HG03095 (cell line): Measurements from ENCODE around the gene GPC5.

ENCODE experiments used
- ATAC-seq: cut with Tn5 transposase; IDR thresholded peaks from one replicate; pipeline ENCODE4 v1.9.1; 2021; ENCODE audit warnings: moderate library complexity; ENCODE audit not compliant: unreplicated experiment

GPC5 gene

DNA sequence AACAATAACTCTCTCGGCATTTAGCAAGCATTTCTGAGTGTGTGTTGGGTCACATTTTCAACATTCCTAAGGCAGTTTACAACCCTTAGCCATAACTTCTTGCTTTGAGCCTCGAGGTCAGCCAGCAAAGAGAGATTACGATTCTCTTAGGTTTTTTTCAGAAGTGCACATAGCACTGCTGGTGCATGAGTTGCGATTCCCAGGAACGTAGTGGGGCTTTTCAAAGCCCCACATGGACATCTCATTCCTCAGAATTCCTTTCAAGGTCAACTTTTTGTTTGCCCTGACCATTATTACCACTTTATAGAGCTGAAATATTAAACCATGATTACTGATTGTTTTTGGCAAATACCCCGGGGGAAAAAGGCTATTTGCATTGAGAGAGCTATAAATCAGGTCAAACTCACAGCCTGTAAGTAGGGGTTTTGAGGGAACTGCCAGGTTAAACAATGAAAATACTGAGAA is 705.3 kb downstream of the GPC5 start:
- ATAC-seq: no peak

DNA sequence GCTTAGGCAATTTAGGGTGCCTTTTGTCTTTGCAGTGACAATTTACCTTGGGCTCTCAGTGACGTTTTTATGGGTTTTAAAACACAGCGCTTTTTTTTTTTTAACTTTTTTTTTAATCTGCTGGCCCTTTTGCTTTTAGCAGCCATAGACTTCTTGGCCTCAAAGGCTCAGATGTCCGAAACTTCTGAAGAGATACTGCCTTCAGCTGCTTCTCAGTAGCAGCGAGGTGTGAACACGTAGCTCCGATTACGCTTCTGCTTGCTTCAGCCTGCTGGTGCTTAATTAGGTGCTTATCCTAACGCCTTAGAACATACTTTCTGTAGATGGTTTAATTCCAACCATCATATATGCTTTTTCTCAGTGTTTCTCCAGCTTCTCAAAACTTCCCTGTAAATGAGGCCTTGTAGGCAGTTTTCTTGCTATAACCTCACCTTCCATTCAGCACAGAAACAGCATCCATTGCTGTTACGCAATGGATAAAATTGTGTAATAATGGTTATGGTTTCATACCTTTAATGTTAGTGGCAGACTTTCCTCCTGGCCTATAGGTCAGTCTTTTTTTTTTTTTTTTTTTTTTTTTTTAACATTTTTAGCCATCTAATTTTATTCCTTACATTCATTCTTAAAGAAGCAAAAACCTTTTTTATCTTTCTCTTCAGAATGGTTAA is 723.9 kb downstream of the GPC5 start:
- no peak for ATAC-seq

DNA sequence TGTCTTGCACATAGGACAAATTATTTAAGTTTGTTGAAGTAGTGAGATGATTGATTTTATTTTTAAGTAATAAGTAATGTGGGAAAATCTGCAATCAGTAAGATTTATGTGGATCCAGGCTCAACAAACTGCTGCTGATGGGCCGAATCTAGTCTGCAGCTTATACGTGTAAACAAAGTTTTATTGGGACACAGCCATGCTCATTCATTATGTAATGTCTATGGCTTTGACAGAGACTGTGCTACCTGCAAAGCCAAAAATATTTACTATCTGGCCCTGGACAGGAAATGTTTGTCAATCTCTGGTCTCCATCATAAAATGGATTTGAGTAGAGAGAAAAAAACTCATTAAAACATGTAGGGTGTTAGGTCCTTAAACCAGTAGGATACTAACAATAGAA is 728.0 kb downstream of the GPC5 start:
- ATAC-seq: no peak

DNA sequence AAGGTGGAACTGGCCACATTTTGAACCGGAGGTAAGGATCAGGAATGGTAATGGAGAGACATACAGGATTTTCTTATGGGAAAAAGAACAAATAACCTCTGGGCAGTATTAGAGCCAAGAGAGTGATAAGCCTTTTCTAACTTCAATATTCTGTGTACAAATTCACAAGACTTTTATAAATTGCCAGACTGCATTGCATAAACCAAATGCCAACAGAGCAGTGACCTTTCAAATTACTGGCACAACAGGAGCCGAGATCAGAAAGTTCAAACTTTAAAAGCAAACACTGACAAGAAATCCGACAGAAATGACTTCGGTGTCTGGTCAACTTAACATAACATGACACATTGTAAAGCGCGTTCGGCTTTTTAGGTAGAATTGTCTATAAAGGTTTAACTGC is 737.1 kb downstream of the GPC5 start:
- ATAC-seq: no peak

DNA sequence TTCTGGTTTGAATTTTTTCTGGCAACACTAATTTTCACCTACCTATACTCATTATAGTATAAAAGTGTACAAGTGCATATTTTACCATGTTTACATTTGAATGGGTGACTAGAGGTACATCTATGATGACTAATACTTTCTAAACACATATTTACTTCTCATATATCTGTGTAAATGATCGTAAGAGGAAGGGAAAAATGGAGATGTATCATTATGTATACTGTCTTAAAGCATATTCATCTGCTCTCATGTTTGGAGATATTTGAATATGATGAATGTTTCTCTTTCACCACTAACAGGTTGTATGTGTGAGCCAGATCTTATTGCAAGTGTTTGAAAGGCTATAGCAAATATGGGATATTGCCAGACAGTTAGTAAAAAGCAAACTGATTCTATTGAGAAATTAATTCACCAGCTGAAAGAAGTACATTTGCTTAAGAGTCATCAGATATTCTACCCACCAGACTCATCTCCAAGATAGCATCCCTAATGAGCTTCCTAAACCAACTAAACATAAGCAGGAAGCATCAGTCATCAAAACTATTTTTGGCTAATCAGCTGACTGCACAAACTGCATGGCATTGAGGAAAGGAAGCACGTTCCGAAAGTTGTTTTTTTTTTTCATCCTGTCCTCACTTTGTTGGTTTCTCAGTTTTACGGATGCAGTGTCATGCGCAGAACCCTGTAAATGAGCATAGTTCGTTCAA is 738.2 kb downstream of the GPC5 start:
- ATAC-seq: no peak

DNA sequence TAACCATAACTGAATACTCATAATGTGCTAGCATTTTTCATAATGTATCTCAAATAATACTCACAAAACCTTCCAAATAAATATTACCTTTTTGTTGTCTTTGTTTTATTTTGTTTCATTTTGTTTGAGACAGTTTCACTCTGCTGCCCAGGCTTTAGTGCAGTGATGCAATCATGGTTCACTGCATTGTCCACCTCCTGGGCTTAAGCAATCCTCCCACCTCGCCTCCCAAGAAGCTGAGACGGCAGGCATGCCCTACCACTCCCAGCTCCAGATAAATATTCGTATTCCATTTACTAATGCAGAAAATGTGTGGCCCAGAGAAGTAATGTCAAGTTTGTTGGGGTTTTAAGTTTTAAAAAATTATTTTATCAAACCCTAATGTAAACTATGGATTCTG is 739.1 kb downstream of the GPC5 start:
- no peak for ATAC-seq

DNA sequence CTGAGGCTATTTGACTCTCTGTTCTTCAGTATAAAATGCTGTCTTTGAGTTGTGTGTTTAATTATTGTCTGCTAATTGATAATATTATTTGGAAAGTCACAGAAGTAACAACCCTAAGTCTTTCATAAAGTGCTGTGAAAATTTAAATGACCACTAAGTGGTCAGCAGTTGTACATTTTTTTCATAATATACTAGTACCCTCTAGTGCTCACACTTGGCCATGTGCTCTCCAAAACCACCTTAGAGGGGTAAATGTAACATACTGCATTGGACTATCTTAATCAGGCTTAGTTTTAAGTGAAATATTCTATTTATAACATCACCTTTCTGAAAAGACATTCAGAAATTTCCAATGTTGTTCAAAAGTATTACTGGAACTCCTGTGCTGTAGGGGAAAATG is 745.3 kb downstream of the GPC5 start:
- ATAC-seq: no peak

DNA sequence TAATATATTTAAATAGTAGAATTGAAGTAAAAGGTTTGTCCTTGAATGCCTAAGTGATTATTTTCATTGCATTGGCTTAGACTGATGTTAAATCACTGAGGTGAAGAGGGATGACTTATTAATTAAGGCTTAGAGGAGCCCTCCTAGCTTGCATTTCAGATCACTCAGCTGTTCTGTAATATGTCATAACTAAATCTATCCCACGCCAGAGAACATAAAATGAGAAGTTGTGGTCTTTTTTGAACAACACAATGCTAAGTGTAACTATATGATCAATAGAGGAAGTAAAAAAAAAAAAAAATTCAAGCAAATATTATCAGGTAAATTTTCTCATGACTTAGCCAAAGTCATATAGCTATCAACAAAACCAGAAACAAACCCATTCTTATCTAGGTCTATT is 752.2 kb downstream of the GPC5 start:
- ATAC-seq: no peak

DNA sequence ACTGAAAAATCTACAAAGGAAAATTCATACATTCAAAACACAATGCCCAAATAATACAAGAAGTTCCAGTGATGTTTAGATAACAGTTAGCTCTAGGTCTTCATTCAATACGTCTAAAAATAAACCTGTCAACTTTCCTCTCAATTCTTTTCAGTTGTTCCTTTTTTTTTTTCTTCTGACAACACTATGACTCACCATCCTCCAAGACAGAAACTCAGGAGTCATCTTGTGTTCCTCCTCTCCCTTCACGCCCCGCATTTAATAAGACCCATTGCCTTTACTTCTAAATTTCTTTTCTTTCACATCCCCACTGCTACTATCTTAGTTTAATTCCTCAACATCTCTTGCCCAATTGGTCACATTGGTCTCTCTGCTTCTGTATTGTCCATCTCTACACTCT is 759.9 kb downstream of the GPC5 start:
- ATAC-seq: no peak

DNA sequence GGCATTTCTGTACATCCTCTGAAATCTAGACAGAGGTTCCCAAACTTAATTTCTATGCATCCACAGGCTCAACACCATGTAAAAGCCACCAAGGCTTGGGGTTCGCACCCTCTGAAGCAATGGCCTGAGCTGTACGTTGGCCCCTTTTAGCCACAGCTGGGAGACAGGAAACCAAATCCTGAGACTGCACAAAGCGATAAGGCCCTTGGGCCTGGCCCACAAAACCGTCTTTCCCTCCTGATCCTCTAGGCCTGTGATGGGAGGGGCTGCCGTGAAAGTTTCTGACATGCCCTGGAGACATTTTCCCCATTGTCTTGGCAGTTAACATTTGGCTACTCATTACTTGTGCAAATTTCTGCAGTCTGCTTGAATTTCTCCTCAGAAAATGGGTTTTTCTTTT is 766.4 kb downstream of the GPC5 start:
- ATAC-seq: no peak

DNA sequence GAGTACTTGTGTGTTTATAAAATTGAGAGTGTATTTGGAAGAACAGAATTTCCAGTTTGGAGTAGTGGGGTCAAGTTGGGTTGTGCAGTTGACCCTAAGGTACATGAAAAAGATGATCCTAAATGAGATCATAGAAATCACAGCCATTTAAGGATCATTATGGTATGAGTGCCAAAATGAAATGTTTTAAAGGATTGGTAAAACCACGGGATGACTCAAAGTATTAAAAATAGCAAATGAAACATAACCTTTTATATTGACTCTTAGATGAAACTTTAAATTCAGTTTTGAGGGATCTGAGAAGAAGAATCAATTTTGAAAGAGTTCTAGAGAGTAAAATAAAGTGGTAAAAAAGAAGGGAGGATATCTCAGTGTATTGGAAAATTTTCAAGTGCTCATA is 773.8 kb downstream of the GPC5 start:
- no peak for ATAC-seq

DNA sequence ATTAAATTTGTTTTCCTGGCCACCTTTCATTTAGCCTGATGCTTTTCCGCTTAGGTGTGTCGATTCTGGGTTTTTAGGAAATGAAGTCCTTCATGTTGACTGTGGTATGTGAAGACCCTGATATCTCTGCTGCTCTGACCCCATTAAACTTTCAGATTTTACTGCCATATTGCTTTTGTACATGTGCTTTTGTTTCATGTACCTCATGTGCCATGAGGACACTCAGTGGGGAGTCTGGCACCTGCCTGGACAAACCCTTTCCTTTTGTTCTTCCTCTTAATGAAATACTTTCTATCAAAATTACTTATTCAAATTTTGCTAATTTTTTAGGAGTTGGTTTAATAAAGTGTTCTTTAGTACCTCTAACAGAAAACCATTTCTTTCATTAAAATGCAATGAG is 774.8 kb downstream of the GPC5 start:
- ATAC-seq: no peak

DNA sequence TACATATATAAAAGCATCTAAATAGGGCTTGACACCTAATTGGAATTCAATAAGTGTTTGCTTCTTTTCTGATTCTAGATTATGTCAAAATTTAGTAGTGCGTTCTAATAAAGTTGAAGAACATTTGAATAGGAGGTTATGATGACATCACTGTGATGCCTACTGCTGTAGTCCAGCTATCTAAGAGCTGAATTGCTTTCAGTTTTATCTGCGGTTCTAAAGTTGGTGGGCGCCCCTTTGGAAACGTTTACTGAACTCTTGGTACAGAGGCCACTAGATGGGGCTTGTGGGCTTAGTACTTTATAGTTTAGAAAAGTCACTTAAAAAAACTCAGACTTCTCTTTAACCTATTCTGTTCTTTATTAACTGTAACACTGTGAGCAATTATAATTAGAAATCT is 776.9 kb downstream of the GPC5 start:
- ATAC-seq: no peak

DNA sequence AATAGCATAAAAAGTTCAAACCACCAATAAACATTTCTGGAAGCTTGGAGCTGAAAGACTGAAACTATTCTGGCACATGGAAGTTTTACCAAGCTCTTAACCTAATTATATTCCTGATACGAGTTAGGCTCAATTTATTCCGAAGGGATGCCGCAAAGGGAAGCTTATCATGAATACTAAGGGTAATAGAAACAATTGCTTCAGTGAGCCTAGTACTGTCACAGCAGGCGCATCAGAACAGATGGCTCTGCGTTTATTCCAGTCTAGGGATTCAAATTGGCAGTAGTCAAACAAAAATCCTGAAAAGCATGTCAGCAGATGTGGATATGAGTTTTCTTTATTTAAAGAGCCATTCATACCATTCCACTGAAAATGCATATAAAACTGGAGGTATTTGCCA is 779.5 kb downstream of the GPC5 start:
- ATAC-seq: no peak

DNA sequence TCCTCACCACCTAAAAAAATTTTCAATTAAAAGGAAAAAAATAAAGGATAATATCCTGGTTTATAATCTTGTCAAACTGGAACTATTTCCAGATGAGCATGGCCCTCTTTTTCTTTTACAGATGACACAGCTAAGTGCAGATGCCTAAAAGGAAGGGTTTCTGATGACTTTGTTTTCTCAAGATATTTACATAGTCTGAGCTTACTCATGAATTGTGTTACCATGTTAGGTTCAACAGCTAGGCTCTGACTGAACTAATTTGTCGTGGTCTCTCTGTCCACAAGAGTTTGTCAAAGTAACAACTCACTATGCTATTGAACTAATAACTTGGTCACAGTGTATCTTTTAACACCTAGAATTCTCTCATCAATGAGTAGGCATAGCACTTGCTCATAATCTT is 780.8 kb downstream of the GPC5 start:
- no peak for ATAC-seq

DNA sequence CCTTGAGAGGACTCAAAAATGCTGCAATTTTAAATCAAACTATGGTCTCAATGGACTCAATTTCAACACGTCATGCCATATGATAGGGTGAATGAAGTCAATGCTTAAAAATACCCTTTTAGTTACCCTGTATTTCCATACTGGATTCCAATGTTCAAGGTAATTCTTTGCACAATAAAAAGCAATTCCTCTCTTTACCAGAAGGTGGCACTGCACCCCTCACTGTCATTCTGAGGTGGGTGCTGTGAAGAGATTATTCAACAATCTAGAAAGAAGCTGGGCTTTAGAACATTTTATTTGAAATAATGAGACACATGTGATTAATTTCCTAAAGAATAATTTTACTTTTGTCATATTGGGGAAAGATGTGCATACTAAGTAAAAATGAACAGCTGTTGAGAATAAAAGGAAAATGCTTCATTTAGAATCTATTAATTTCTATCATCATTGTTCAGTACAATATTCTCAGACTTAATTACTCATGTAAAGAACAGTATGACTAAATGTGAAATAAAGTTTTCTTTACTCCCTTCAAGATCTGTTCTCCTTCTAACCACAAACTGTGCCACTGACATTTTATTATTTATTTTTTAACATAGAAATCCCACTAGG is 789.1 kb downstream of the GPC5 start:
- ATAC-seq: peak; percentile 93

DNA sequence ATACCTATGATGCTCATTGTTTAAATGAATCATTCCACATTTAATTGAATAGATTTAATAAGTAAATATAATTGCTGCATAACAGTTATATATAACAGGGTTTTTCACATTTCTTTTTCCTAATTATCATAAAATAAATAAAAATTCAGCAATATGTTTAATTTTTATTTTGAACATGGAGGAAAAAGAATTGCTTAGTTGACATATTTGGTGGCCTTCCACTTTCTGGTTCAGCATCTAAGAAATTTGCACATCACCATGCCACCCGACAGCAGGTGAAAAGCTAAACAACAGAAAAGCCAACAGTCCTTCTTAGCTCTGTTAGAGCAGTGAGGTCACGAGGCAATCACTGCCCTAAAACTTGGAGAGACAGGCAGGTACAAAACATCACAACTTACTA is 790.2 kb downstream of the GPC5 start:
- ATAC-seq: no peak

DNA sequence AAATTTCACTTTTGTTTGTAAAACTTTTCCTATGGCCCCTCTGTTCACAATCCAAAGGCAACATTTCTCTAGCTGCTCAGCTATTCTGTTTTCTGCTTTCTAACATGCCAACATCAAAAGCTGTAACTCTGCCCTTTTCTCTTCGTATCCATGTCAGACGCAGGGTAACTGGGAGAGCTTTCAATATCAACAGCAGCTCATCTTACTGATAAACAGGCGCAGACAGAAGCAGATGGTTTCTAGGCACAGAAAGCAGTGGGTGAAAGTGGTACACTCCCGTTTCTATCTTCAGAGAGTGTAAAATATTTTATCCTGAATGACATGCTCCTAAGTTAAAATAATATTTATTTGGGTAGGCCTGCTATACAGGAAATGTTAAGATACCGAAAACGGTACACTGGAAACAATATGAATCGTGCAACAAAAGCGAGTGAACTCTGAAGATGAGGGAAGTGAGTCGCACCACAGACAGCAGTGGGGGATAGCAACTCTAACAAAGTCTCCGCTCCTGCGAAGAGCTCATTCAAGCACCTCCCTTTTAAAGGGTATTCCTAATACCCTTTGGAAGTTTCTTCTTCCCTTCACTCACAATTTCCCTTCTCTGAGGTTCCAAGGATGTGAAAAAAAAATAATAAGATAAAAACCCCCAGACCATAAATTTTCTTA is 798.3 kb downstream of the GPC5 start:
- ATAC-seq: no peak

DNA sequence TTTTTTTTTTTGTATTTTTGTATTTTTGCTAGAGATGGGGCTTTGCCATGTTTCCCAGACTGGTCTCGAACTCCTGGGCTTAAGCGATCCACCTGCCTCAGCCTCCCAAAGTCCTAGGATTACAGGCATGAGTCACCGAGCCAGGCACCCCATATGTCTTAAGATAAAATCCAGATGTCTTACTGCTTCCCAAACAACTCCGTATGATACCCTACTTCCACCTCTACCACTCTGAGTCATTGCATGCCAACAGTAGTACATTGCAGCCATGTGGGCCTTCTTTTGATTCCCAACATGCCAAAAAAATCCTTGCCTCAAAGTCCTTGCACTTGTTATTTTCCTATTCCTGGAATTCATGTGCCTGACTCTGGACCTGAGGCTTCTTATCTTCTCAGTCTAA is 799.2 kb downstream of the GPC5 start:
- ATAC-seq: no peak

DNA sequence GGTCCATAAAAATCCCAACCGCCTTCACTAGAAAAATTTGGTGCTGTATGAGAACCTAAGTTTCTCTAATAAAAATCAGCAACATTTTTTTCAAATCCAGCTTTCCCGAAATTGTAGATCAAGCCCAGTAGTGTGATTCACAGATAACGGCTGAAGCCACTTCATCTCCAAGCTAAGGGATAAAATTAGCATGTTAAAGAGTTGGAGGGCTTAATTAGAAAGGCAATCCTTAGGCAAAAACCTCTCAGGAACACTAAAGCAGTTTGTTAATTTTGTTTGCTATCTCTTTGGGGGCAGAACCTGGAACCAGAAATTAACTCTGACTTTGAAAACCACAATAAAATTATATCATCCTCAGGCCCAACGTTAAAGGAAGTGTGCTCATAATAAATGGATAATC is 820.2 kb downstream of the GPC5 start:
- no peak for ATAC-seq

DNA sequence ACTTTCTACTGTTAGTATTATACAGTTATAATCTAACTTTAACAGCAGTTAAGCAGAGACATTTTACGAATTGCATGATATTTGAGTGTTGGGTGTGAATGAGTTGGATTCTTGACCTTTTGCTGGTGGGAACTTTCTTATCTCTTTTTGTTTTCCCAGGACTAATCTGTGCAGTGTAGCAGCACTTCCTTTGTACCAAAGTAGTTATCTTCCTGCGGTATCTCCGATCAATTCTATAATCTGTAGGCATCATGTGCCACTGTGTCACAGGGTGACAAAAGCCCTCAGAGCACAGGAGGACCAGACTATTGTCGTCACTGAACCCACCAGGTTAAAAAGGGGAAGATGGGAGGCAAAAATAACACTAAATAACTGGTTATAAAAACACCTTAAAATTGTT is 823.5 kb downstream of the GPC5 start:
- no peak for ATAC-seq
